ENCODE data around the gene CMIP. TPM values are rescaled to one million over a fixed set of nuclear protein-coding genes. Genes with fewer than 3 reads are reported as not detected.

The CMIP gene
- total and polyA plus RNA-seq, 7 donors, result 1.4 to 8.9 (median 4.1) TPM

- ATAC-seq, result no peak
- TF ChIP-seq CTCF (IDR thresholded peaks at IDR 0.05), result no peak
- Histone ChIP-seq H3K27ac (no peak overlapping the region), H3K9me3 (no peaks in the 10 kb centered on the region), H3K4me3 (no peak overlapping the region), H3K4me1 (no peaks in the 10 kb centered on the region), H3K27me3 (ENCODE audit: insufficient read depth in 3 of 3, low read length in 2 of 3) (no peaks in the 10 kb centered on the region), H3K36me3 (ENCODE audit: insufficient read depth in 1 of 2, low read depth in 1 of 2) (no peaks in the 10 kb centered on the region)
- WGBS, 3 donors, result 91 to 96% (median 94%) methylated on average over 11 of the region's 11 CpGs
- intact Hi-C loops (cut with DNase I), result no loop called here
- DNase-seq, result no peak
Observed at GRCh38 chr16:81592353-81592866, 147.8 kb downstream of the CMIP start.

DNA sequence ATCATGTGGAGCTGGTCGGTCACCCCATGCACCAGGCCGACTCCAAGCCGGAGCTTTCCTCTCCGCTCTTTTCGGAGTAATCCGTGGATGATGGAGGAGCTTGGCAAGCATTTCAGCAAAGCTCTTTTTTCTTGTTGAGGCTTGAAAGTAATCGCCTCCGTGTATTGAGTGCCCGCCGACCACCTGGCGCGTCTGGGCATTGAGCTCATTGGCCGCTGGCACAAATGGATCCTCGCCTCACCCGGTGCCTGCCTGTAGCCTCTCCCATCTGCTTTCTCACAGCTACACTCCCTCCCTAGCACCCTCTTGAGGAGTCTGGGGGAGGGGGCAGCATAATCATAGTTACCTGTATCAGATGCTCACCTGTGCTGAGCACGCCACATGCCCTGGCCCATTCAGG lies 148.9 kb downstream of the CMIP start:
- H3K36me3 ChIP-seq (ENCODE audit: insufficient read depth in 1 of 2, low read depth in 1 of 2), result no peaks in the 10 kb centered on the region
- H3K4me3 ChIP-seq, result no peak overlapping the region
- no peak for TF ChIP-seq CTCF (IDR thresholded peaks at IDR 0.05)
- no peaks in the 10 kb centered on the region for H3K4me1 ChIP-seq
- intact Hi-C loops (cut with DNase I), result no loop called here
- H3K27ac ChIP-seq, result no peak overlapping the region
- H3K27me3 ChIP-seq (ENCODE audit: insufficient read depth in 3 of 3, low read length in 2 of 3), result no peaks in the 10 kb centered on the region
- no peak for ATAC-seq
- no peak for DNase-seq
- 77 to 82% (median 81%) methylated on average over 15 to 16 of the region's 16 CpGs for WGBS, 3 donors
- no peaks in the 10 kb centered on the region for H3K9me3 ChIP-seq

- Histone ChIP-seq H3K36me3 (ENCODE audit: insufficient read depth in 1 of 2, low read depth in 1 of 2) (no peaks in the 10 kb centered on the region), H3K27me3 (ENCODE audit: insufficient read depth in 3 of 3, low read length in 2 of 3) (no peaks in the 10 kb centered on the region), H3K4me1 (no peaks in the 10 kb centered on the region), H3K27ac (no peak overlapping the region), H3K4me3 (no peak overlapping the region), H3K9me3 (no peaks in the 10 kb centered on the region)
- TF ChIP-seq CTCF (IDR thresholded peaks at IDR 0.05), result no peak
- intact Hi-C loops (cut with DNase I), result no loop called here
- ATAC-seq, result no peak
- DNase-seq, result no peak
- 95 to 98% (median 96%) methylated on average over 9 of the region's 9 CpGs for WGBS, 3 donors
Observed at GRCh38 chr16:81595629-81596292, 151.2 kb downstream of the CMIP start.

DNA sequence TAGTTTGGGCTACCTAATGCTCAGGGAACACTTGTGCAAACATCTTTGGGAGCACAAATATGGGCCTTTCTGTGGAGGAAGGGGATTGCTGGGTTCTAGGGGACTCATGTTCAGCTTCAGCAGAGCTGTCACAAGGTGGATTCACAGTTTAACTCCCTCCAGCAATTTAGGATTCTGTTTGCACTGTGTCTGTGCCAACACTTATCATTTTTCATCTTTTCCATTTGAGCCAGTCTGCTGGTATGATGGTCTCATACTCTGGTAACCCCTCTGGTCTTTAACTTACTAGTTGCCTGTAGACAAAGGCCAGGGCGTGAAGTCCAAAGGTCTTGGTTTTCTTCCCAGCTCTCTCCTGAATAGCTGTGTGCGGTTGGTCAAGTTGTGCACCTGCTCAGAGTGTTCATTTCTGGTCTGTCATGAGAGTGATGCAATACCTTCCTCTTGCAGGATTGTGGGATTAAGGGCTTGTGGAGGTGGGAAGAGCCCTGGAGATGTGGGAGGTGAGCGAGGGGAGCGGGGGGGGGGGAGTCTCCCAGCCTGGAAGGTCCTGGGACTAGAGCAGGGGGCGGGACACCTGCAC lies 152.6 kb downstream of the CMIP start:
- DNase-seq (no peak), ATAC-seq (no peak)
- Histone ChIP-seq H3K9me3 (no peaks in the 10 kb centered on the region), H3K4me3 (no peak overlapping the region), H3K27ac (no peak overlapping the region), H3K27me3 (ENCODE audit: insufficient read depth in 3 of 3, low read length in 2 of 3) (no peaks in the 10 kb centered on the region), H3K36me3 (ENCODE audit: insufficient read depth in 1 of 2, low read depth in 1 of 2) (no peaks in the 10 kb centered on the region), H3K4me1 (no peaks in the 10 kb centered on the region)
- 93 to 95% (median 94%) methylated on average over 3 to 5 of the region's 5 CpGs for WGBS, 3 donors
- intact Hi-C loops (cut with DNase I), result no loop called here
- TF ChIP-seq CTCF (IDR thresholded peaks at IDR 0.05), result no peak
